GM19193 (cell line): ENCODE data around the gene HGFAC.

Experiments used
- POLR2A ChIP-seq: IDR thresholded peaks from 4 replicates; pipeline ENCODE4 v1.6.1; 2011; ENCODE audit not compliant: insufficient read depth, insufficient read length; ENCODE audit errors: extremely low read depth

The HGFAC gene

DNA sequence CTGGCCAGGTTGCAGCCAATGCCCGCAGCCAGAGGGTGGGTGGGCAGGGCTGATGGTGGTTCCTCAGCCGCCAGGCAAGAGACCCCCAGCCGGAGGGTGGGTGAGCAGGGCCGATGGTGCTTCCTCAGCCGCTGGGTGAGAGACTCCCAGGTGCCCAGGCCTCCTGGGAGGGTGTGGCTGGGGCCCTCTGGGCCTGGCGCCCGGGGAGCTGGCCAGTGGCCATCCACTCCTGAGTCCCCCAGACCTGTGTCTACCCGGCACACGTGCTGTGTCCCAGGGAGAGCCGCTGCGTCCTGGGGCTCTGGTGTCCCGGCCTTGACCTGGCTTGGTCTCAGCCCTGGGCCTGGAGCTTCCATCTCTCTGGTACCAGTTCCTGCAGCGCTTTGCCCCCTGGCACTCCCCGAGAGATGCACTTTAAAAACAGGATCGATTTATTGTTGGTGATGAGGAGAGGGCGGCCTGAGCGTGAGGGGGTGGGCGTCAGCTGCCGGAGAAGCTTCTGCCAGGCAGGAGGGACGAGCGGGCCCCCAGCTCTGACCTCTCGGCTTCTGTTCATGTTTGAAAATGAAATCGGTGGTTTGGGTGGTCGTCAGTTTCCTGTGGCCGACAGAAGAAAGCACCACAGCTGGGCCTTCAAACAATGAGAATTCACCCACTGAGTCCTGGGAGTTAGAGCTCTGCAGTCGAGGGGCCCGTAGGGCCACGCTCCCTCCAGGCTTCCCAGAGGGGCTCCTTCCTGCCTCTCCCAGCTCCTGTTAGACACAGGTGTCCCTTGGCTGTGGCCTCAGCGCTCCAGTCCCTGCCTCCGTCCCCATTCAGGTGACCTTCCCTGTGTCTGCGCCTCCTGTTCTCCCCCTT lies 27.8 kb downstream of the HGFAC start:
- TF ChIP-seq POLR2A, result no peak

DNA sequence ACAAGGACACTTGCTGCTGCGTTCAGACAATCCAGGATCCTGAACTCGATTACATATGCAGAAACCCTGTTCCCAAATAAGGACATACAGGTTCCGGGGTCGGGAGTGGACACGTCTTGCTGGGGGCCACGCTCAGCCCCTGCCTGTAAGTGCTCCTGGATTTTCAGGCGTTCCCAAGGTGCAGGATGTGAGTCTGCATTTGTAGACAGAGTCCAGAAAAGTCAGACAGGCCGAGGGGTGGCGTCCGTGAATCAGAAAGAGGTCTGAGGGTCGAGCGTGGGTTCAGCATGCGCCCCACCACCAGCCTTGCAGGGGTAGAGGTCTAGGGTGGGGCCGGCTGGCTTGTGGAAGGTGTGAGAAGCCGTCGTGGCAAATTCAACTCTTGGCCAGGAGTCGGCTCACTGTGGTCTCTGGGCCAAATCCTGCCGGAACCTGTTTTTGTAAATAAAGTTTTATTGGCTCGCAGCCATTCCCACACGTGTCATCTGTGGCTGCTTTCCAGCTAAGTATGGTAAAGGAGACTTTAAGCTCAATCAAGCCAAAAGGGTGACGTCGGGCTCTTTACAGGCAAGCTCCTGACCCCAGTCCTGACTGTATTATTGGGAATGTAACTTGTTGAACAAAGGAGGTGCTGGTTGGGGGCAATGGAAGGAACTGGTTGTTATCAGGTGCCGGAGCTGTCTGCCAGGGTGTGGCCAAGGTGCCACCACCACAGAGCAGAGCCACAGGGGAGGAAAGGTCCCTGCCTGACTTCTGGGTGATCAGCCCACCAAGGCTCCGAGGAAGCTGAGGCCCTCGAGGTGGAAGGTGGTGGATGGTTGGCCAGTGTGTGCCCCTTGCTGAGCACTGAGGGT lies 28.7 kb downstream of the HGFAC start:
- TF ChIP-seq POLR2A, result no peak

DNA sequence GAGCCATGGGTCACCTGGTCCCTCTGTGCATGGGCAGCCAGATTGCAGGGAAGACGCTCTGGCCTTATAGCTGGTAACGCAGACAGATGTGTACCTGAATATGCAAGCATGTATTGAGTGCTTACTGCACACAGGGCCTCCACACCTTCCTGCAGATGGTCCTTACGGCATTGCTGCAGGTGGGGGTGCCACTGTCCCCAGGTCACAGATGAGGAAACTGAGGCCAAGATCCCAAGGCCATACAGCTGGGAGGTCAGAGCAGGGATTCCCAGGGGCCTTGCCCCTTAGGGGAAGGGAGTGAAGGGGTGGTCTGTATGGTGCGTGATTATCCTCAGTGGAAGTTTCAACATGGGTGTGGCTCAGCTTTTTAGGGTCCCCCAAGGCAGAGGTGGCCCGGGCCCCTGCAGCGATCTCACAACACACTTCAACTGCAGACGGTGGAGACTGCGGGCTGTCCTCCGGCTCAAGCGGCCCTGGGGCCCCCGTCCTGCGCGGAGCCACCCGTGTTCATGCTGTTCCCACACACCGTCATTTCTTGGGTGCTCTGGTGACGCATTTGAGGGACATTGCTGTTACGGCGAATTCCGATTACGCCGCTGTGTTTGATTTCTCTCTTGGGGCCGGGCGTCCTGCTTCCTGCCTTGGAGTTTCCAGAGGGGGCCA lies 29.5 kb downstream of the HGFAC start:
- no peak for TF ChIP-seq POLR2A

DNA sequence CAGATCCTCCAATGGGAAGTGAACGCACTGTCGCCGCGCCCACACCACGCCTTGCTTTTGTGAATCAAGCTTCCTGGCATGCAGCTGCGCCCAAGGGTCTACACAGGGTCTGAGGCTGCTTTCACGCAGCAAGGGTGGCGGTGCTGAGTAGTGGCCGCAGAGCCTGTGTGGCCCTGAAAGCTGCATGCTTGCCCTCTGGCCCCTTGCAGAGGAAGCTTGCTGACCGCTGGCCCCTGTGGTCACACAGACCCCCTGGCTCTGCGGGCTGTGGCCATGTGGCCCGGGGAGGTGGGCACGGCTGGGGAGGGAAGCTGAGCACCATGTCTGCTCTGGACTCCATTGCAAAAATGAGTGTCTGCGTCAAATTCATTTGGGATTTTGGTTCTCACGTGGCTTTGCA lies 30.1 kb downstream of the HGFAC start:
- no peak for TF ChIP-seq POLR2A

DNA sequence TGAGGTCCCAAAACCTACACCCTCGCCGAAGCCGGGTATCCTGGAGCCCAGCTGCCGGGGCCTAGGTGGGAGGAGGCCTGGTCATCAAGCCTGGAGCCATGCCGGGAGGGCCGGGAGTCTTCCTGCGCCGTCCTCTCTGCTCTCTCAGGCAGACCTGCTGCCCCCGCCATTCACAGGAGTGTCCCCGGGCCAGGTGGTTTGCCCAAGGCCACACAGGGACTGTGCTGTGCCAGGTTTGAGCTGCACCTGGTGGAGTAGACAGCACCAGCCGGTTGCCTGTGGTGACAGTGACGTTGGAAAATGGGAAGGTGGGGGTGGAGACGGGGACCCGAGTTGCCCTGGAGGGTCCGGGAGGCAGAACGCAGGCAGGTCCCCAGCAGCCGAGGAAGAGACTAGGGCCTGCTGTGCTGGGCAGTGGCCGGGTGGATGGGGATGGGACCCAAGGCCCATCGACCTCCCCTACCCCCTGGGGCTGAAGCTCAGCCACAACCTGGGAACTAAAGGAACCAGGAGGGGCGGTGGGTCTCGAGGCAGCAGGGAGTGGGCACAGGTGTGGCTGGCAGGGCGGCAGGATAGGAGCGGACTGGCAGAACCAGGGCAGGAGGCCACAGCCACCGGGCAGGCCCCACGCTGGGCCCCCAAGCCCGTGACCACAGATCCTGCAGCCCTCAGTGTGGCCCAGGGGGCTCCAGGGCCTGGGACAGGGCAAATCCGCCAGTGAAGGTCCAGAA lies 30.8 kb downstream of the HGFAC start:
- TF ChIP-seq POLR2A, result no peak

DNA sequence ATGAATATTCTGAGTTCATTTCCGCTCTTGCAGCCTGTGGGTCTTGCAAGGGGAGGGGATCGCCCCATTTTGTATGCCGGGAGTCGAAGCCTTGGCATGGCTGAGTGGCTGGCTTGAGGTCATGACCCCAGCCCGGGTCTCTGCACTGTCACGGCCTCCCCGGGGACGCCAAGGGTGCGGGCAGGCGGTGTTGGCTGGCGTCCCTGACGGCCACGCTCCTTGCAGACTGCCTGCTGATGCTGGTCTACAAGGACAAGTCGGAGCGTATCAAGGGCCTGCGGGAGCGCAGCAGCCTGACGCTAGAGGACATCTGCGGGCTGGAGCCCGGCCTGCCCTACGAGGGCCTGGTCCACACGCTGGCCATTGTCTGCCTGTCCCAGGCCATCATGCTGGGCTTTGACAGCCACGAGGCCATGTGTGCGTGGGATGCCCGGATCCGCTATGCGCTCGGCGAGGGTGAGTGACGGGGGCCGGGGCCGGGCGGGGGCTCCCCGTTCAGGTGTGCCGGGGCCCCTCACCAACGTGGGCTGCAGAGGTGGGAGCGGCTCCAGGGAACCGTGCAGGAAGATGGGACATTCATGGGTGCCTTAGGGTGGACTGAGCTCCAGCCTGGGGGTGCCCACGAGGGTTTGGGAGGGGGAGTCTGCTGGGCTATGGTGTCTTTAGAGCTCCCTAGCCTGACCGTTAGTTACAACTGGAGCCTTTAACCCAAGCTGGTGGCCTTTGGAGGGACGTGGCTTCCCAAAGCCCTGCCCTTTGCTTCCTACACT lies 31.6 kb downstream of the HGFAC start:
- TF ChIP-seq POLR2A, result no peak

DNA sequence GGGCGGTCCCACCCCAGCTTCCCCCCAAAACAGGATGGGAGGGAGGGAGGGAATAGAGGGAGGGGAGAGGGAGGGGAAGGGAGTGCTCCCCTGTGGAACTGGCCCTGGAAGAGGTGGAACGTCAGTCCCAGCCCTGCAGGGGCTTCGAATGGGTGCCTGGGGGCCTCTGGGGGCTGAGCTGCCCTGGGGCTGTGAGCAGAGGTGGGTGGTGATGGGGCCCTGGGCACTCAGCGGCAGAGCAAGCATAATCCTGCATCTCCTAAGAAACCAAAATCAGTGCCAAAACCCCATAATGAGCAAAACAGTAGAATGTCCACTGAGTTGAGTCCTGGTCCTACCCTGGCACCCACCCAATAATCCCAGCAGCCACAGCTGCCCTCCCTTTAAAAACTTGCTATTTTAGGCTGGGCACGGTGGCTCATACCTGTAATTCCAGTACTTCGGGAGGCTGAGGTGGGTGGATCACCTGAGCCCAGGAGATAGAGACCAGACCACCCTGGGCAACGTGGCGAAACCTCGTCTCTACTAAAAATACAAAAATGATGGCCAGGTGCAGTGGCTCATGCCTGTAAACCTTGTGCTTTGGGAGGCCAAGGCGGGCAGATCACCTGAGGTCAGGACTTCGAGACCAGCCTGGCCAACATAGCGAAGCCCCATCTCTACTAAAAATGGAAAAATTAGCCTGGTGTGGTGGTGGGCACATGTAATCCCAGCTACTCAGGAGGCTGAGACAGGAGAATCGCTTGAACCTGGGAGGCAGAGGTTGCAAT lies 32.4 kb downstream of the HGFAC start:
- no peak for TF ChIP-seq POLR2A

DNA sequence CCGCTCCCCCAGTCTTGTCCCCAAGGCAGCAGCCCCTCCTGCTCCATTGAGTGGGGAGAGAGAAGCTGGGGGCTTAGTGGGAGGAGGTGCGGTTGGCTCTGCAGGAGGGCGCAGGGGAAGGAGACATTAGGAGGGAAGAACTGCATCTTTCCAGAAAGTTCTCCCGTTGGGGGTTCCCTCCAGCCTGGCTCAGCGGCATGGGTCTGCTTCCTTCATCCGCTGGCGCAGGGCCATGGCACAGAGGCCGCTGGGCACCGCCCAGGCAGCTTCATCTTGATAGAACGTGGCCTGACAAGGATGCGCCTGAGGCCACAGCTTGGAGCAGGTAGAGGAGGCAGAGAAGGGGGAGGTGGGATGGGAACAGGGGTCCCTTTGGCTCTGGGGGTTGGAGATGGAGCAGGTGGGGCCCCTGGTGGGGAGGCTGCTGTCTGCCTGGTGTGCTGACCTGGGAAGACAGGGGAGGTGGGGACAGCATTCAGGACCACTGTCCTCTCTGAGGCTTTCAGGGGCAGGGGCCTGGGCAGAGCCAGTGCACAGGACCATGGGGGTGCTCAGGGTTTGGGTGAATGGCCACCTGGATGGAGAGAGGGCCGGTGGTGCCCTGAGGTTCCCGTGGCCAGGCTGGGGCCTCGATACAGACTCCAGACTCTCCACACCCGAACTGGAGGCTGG lies 33.4 kb downstream of the HGFAC start:
- TF ChIP-seq POLR2A, result no peak

DNA sequence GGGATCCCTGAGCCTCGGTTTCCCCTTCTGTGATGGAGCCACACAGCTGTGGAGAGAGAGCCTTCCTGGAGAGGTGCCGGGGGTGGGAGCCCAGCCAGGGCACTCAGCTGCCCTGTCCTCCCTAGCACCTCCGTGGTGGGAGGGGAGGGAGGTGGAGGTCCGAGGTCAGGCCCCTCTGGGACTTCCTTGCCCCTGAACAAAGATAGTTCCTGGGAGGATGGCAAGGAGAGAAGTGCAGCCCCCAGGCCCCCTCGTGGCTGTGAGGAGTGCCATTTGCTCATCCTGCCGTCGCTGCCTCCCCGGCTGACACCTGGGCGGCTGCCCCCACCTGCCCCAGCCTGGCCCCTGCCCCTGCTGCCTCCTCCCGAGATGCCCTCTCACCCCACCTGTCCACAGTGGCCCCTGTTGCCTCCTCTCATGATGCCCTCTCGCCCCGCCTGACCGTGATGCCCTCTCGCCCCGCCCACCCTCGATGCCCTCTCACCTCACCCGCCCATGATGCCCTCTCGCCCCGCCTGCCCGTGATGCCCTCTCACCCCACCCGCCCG lies 34.0 kb downstream of the HGFAC start:
- TF ChIP-seq POLR2A, result no peak

DNA sequence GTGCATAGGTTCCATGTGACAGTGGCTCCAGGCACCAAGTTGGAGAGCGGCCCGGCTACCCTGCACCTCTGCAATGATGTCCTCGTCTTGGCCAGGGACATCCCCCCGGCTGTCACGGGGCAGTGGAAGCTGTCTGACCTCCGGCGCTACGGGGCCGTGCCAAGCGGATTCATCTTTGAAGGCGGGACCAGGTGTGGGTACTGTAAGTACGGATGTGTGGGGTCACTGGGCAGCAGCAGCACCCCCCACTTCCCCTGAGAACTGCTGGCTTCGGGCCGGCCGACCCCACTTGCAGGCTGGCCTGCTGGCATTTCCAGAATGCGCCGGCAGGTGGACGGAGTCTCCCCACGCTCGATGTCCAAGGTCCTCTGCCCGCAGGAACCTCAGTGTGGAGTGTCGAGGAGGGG lies 34.6 kb downstream of the HGFAC start:
- TF ChIP-seq POLR2A, result no peak

DNA sequence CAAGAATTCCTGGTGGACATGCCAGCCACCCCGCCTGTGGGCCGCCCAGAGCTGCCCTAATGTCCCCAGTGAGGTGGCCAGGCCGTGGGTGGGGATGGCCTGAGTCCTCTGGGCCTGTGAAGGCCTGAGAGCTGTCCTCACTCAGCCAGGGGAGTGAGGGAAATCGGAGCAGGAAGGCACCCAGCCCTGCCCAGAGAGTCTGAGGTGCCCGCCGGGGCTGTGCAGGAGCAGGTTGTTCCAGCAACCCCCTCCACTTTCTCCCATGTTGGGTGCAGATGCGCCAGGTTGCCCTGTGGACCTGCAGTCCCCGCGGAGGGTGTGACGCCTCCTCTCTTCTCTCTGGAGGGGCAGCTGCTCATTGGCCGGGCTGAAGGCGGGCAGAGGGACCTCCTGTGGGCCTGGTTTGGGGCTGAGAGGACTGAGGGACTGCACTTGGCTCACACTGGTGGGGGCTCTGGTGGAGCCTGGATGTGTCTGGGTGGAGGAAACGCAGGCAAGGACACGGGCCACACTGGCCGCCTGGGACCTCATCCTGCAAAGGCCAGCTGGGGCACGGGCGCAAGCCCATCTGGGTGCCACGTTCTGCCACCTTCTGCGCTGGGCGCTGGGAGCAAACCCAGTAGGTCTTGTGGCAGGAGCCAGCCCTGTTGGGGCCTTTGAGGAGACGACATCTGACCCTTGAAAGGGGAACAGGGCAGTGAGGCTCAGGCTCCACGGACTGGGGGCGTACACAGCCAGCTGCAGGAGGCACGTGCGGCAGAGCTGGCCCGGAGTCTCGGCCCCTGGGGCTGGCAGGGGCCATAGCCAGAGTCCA lies 35.4 kb downstream of the HGFAC start:
- TF ChIP-seq POLR2A, result no peak
